GM18519 (cell line): Measurements from ENCODE around the gene SETDB2.
"Not testable (repeated sequence)": the region's sequence is repeated elsewhere in the genome, so short reads cannot be mapped to it uniquely, and the experiment has no call there.

ENCODE experiments used
- ATAC-seq: cut with Tn5 transposase; IDR thresholded peaks from one replicate; pipeline ENCODE4 v1.9.1; 2021; ENCODE audit warnings: mild to moderate bottlenecking, moderate library complexity; ENCODE audit not compliant: unreplicated experiment, low FRiP score

The SETDB2 gene

DNA sequence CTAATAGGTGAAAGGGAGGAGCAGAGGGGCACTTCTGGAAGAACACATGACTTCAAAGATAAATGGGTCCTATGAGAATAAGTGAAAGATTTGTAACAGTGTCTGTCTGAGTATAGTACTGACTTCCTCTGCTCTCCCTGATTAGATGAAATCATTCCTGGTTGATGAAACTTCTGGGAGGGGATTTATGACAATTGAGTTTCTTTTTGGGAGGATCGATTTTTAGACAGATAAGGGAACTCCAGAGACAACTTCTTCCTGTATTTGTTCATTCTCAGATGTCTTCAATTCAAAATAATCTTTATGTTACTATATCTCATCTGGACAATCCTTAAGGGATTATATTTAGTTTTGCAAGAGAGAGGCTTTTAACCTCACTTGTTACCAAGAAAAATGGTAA is 20.0 kb downstream of the SETDB2 start:
- ATAC-seq = no peak

DNA sequence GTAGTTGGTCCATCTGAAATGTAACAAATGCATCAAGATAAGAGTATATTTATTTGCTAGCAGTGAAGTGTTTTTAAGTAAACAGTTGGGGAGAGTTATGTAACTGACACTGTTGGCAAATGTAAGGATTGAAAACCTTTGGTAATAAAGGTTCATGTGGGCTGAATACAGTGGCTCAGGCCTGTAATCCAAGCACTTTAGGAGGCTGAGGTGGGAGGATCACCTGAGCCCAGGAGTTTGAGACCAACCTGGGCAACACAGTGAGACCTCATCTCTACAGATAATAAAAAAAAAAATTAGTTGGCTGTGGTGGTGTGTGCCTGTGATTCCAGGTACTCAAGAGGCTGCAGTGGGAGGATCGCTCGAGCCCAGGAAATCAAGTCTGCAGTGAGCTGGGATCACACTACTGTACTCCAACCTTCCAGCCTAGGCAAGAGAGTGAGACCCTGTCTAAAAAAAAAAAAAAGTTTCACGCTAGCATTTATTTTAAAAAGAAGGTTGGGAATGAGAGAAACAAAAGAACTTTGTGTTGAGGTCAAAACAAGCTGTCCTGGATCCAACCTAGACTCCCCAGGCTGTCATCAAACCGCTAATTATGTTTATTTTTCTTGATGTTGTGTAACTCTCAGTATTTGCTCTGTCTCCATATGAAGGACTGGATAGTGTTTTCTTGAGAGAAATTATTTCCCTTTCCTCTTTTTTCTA is 20.7 kb downstream of the SETDB2 start:
- no peak for ATAC-seq

DNA sequence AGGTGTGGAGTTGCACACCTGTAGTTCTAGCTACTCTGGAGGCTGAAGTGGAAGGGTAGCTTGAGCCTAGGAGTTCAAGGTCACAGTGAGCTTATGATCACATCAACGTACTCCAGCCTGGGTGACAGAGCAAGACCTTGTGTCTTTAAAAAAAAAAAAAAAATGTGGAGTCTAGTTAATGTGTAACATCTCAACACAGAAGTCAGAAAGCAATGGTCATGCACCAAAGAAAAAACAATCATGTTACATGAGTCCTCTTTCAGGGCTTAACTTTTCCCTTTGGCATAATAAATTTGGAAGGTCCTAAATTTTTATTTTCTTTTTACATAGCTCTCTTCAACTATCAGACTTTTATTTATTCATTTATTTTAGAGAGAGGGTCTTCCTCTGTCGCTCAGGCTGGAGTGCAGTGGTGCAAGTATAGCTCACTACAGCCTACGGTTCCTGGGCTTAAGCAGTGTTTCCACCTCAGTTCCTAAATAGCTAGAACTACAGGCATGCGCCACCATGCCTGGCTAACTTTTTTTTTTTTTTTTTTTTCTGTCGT is 22.3 kb downstream of the SETDB2 start:
- ATAC-seq = no peak

DNA sequence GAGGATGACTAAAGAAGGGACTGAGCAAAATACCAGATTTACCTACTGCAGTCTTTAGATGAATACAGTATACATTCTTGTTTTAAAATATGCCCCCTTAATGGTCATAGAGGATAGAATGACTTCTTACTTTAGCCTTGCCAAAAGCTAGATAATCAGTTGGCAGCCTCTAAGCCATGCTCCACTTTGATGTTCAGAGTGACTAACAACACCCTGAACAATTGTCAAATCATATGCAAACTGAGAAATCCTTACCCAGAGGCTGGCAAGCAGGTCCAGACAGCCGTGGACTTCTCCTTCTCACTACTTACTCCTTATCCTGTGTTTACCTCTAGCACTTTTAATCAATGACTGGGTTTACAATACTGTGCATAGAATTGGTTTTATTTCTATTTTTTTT is 28.1 kb downstream of the SETDB2 start:
- no peak for ATAC-seq

DNA sequence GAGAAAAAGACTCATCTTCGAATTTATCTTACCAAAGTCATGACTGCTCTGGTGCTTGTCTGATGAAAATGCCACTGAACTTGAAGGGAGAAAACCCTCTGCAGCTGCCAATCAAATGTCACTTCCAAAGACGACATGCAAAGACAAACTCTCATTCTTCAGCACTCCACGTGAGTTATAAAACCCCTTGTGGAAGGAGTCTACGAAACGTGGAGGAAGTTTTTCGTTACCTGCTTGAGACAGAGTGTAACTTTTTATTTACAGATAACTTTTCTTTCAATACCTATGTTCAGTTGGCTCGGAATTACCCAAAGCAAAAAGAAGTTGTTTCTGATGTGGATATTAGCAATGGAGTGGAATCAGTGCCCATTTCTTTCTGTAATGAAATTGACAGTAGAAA is 32.5 kb downstream of the SETDB2 start:
- ATAC-seq = no peak

DNA sequence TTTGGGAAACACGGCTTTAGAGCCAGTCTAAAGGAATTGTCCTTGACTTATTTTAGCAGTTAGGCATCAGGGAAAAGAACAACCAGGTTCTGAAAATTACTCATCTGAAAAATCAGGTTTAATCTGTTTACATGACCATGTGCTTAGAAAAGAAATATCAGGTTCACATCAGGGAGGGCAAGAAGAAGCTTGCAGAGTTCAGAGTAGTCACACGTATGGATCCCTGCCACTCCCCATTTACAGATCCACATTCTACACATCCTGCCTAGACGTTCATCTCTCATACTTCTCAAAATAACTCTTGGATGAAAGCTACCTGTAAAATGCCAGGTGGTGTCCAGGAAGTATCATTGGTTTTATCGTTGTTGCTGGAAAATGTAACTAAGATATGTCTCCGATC is 37.7 kb downstream of the SETDB2 start:
- ATAC-seq = no peak

DNA sequence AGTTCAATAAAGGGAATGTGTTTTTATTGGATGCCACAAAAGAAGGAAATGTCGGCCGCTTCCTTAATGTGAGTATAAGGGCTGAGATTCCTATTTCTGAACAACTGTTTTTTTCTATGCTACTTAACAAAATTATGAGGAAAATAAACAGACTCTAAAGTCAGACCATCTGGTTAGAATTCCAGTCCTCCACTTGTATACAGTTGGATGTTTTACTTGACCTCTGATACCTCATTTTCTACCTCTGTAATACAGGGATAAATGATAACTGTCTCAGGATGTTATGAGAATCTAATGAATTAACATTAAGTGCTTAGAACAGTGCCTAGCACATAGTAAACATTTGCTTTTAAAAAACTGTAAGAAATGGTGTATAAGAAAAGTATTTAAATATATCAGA is 44.5 kb downstream of the SETDB2 start:
- no peak for ATAC-seq

DNA sequence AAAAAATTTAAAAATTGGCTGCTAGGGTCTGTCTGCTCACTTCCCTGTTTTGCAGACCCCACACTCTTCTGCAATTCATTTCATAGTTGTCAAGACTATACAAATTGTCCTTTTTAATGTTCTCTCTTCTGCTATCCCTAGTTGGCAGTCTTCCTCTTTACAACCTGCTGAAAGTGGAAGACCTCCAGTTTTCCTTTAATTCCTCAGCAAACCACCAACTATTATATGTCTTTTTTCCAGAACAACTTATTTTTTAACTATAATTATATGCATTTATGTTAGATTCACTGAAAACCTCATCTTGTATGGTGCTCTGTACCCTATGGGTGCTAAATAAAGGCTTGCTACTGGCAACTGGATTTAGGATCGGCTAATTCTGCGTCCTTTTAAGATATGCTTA is 50.6 kb downstream of the SETDB2 start:
- ATAC-seq = no peak

DNA sequence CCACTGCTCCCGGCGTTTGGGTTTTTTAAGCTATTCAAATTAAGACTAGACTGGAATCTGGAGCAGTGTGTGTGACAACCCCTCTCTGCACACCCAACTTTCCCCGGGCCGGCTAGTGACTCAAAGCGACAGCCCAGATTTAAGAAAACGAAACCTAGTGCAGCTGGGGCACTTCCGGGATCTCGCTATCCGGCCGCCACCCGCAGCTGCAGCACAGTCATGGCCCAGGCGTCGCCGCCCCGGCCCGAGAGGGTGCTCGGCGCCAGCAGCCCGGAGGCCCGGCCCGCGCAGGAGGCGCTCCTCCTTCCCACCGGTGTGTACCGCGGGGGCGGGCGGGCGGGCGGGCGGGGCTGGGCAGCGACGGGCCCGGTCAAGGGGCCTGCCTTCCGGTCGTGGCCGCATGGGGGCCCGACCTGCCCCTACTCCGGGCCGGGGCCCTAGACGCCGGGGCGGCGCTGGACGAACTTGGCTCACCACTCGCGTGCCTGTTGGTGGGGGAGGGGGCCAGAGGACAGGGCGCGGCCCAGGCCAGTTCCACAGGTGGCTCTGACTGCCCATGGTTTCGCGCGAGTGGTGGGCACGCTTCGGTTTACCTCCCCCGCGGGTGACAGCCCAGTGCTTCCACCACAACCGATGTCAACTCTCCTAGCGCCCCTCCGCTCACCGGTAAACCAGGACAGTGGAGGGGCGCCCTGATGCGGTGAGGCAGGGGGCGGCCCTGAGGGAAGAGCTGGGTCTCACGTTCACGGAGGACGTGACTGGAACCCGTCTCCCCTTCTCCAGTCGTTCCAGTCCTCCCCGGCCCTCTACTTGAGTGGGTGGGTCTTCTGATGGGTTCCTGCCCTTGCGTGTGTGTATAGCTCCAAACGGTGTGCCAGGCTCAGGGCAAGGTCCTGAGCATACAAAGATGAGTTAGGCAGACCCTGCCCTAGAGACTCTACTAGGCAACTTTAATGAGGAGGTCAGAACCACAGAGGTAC is 52.0 kb downstream of the SETDB2 start, which contains the start of gene PHF11:
TSS of gene PHF11 (plus strand) at position 171 of the 980 bp plus-strand sequence. CDS start at position 220, 49 bp downstream.
- ATAC-seq = peak; percentile 86

DNA sequence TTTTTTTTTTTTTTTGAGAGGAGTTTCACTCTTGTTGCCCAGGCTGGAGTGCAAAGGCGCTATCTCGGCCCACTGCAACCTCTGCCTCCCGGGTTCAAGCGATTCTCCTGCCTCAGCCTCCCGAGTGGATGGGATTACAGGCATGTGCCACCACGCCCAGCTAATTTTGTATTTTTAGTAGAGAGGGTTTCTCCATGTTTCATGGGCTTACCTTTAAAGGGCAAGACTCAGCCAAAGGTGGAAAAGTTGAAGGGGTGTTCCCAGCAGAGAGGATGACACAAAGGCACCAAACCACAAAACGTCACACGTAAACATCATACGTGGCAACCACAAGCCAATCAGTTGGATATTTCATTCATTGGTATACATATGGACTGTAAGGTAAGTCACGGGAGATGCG is 52.8 kb downstream of the SETDB2 start:
- ATAC-seq = not testable (repeated sequence)

DNA sequence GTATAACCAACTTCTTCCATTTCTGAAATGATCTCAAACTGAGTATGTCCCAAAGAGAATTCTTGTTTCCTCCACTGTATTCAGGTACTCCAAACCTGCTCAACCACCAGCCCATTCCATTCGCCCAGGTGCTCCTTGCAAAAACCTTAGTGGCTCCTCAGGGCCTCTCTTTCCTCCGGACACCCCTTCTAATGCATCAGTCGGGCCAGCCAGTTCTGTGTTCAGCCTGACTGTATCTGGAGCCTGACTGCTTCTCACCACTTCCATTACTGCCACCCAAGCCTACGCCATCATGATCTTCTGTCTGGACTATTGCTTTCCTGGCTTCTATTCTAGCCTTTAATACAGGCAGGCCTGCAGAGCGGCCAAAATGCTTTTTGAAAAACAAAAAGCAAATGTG is 53.2 kb downstream of the SETDB2 start:
- ATAC-seq = no peak

DNA sequence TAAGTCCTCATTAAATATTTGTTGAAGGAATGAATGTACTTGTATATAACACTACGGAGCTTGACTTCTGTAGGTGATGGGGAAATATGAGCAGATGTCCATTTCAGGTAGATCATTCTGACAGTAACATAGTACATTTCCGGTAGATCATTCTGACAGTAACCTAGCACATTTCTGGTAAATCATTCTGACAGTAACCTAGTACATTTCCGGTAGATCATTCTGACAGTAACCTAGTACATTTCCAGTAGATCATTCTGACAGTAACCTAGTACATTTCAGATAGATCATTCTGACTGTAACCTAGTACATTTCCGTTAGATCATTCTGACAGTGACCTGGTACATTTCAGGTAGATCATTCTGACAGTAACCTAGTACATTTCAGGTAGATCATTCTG is 54.1 kb downstream of the SETDB2 start:
- ATAC-seq = no peak

DNA sequence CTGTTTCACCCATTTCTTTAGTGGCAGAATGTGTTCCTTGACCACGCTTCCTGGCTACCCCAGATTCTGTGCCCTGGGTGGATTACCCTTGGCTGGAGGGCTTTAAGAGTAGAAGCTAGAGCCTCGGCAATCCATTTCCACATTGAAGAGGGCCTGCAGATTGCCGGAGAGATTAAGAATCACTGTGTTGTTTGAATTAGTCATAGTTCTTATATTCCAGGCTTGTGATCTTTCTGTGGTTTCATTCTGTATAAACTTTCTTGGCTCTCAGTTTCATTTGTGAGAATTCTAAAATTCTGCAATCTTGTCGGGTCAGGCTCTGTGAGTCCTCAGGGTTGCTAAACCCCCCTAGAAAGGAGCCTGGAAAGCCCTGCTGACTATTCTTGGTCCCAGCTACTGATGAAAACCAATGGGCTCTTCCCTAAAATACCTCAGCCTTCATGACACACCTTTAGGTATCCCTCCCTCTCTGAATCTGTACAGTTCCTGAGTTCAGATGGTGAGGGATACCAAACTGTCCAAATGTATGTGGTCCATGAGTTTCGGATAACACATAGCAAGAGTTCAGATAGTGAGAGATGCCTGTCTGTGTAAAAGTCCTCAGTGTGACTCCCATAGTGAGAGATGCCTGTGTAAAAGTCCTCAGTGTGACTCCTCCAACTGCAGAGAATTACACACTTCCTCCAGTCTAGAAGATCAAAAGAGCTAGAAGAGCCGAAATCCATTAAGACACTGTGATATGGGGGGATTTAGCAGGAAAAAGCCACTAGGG is 56.0 kb downstream of the SETDB2 start:
- ATAC-seq = no peak

DNA sequence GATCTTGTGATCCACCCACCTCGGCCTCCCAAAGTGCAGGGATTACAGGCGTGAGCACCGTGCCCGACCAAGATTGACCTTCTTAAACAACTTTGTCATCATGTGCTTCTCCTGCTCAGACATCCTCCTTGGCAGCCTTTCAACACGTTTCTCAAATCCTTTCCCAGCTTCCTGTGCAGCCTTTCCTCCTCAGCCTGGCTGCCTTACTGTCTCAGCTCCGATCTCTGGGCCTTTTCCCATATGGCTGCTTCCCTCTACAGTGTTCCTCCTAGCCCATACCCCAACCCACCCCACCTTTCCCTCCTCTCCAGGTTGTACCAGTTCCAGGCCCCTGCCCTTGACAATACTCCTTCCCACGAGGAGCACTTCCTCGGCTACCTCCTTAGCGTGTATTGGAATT is 58.9 kb downstream of the SETDB2 start:
- ATAC-seq = no peak

DNA sequence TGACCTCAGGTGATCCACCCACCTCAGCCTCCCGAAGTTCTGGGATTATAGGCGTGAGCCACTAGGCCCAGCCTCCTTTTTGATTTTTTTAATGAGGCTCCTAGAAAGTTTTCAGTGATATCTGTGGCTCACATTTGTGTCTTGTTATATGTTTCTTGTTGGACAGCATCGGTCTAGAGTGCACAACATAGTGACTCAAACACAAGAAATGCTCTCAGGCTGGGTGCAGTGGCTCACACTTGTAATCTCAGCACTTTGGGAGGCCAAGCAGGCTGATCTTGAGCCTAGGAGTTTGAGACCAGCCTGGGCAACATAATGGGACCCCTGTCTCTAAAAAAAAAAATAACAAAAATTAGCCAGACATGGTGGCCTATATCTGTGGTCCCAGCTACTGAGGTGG is 59.9 kb downstream of the SETDB2 start:
- no peak for ATAC-seq

DNA sequence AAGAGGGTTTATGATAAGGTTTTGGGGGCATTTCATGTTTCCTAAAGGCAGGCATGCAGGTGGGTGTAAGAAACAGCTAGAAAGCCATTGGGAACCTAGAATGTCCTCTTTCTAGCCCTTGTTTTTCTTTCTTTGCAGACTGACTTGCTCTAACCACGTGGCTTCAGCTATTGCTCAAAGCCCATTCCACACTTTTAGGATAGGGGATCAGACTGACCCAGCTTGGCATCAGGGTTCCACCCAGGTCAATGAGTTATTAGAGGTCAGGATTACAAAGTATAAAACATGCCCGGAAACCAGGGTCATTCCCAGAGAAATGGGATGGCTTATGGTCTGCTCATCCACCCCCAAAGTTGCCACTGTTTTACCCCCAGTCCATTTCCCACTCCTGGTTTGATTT is 68.5 kb downstream of the SETDB2 start:
- no peak for ATAC-seq

DNA sequence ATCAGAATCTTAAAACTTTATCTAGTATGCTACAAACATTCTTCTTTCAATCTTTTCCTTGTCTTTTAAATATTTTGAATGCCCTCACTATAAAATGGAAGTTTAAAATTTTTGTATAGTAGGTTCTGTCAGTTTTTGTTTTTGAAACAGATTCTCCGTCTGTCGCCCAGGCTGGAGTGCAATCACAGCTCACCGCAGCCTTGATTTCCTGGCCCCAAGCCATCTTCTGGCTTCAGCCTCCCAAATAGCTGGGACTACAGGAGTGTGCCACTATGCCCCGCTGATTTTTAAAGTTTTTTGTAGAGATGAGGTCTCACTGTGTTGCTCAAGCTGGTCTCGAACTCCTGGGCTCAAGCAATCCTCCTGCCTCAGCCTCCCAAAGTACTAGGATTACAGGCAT is 72.4 kb downstream of the SETDB2 start:
- ATAC-seq = no peak

DNA sequence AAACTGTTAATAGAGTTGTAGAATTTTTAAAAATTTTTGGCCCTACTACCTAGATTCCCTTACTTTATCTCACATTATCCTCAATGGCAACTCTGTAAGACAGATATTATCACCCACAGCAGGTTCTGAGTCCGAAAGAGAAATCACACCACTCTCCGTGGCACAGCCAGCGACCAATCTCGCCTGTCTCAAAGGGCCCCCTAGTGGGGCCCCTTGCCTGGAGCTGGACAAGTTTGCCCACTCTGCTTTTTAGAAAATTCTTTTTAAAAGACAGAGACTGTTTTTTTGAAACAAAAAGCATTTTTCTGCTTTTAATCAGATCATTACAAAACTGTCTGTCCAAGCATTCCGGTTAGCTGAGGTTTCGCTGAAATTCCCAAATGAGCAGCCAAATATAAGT is 73.4 kb downstream of the SETDB2 start:
- ATAC-seq = no peak

DNA sequence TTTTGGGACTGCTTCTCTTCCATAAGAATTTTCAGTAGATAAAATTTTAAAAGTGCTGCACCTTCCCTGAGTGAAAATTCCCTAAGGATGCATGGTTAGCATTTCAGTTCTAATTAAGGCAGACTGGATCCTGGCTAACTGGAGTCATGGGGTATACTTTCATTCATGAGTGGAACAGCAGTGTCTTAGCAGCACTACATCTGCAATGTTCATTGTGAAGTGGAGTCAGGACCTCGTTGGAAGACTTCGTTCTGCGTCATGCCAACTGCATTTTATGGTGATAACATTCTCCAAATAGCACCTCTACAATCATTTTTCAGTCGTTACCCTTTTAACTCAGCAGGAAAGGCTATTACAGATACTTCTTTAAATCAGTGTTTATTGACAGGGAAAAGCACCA is 77.2 kb downstream of the SETDB2 start:
- ATAC-seq = no peak

DNA sequence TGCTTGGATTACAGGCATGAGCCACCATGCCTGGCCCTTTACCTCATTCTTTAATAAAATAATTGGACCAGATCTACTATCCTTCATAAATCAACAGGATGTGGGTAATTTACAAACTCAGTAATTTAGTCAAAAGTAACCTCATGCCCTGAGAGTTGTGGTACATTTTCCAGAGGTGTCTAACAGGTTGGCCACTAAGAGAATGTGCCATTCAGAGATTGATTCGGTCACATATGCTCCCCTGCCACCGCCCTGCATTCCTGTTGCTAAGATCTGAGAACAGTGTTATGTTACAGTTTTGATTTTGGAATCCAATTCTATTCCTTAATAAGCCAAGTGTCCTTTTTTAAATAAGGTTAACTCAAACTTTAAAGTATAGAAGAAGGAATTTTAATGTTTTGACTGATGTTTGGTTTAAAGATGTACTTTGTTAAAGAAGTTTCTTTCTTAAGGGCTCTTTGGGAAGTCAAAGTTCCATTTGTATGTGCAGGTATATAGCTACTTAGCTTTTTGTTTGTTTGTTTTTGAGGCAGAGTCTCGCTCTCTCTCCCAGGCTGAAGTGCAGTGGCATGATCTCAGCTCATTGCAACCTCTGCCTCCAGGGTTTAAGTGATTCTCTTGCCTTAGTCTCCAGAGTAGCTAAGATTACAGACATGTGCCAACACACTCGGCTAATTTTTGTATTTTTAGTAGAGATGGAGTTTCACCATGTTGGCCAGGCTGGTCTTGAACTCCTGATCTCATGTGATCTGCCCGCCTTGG is 80.8 kb downstream of the SETDB2 start:
- ATAC-seq = no peak
